GM18517 (cell line): Measurements from ENCODE around the gene ZNF300.
"Not testable (repeated sequence)": the region's sequence is repeated elsewhere in the genome, so short reads cannot be mapped to it uniquely, and the experiment has no call there.

ENCODE experiments used
- ATAC-seq: cut with Tn5 transposase; IDR thresholded peaks from one replicate; pipeline ENCODE4 v1.9.1; 2021; ENCODE audit warnings: mild to moderate bottlenecking, moderate library complexity; ENCODE audit not compliant: unreplicated experiment

Gene ZNF300

GRCh38 chr5:150904479-150905311, at the start of gene ZNF300:
Gene ZNF300 (minus strand): TSS chr5:150904980. CDS start chr5:150903155, 1,825 bp downstream.
- ATAC-seq: no peak

- no peak for ATAC-seq
Measured at GRCh38 chr5:150948539-150948938, 43.8 kb upstream of the ZNF300 start.

GRCh38 chr5:150946351-150946905, 41.6 kb upstream of the ZNF300 start:
- no peak for ATAC-seq

GRCh38 chr5:150945947-150946346, 41.2 kb upstream of the ZNF300 start:
- no peak for ATAC-seq

- no peak for ATAC-seq
Measured at GRCh38 chr5:150945486-150945885, 40.7 kb upstream of the ZNF300 start.

- ATAC-seq: no peak
Measured at GRCh38 chr5:150931368-150931965, 26.7 kb upstream of the ZNF300 start.

GRCh38 chr5:150918613-150919012, 13.8 kb upstream of the ZNF300 start:
- no peak for ATAC-seq

GRCh38 chr5:150912312-150912814, 7.6 kb upstream of the ZNF300 start:
- ATAC-seq: no peak

GRCh38 chr5:150905312-150905683, 518 bp upstream of the ZNF300 start:
- no peak for ATAC-seq

- ATAC-seq: no peak
Measured at GRCh38 chr5:150901446-150901845, 3.3 kb downstream of the ZNF300 start.

- ATAC-seq: no peak
Measured at GRCh38 chr5:150895431-150896428, 9.1 kb downstream of the ZNF300 start.

- no peak for ATAC-seq
Measured at GRCh38 chr5:150879358-150879757, 25.4 kb downstream of the ZNF300 start.

- ATAC-seq: no peak
Measured at GRCh38 chr5:150862070-150862469, 42.7 kb downstream of the ZNF300 start.

- ATAC-seq: no peak
Measured at GRCh38 chr5:150860246-150860821, 44.4 kb downstream of the ZNF300 start.

- not testable (repeated sequence) for ATAC-seq
Measured at GRCh38 chr5:150856700-150857099, 48.1 kb downstream of the ZNF300 start.

GRCh38 chr5:150853561-150853960, 51.2 kb downstream of the ZNF300 start:
- ATAC-seq: no peak

- no peak for ATAC-seq
Measured at GRCh38 chr5:150851039-150851438, 53.7 kb downstream of the ZNF300 start.

- ATAC-seq: no peak
Measured at GRCh38 chr5:150848271-150848670, 56.5 kb downstream of the ZNF300 start.

GRCh38 chr5:150847334-150847695, 57.5 kb downstream of the ZNF300 start:
- peak; percentile 11 for ATAC-seq

GRCh38 chr5:150846654-150847333, 58.0 kb downstream of the ZNF300 start:
- peak; percentile 94 for ATAC-seq
